IMR-90 (cell line): Measurements from ENCODE around the gene DLG4. TPM values are rescaled to one million over a fixed set of nuclear protein-coding genes. Genes with fewer than 3 reads are reported as not detected.

Experiments
- ATAC-seq: fragments of 200-7000 bp; cut with Tn5 transposase; 2 replicates; pipeline ENCODE4 v1.9.1; 2020; ENCODE audit warnings: low read depth, mild to moderate bottlenecking, moderate library complexity
- BruUV-seq: library from RNA; stranded (reverse); fragments of 400-500 nt; replicated peaks from 2 replicates; lab custom pipeline; 2021; lab: Mats Ljungman, UMichigan
- CTCF ChIA-PET: fragments of 300-600 bp; formaldehyde crosslinking; extraction: SDS; loops from one replicate; lab custom pipeline; 2021; ENCODE audit warnings: antibody characterized with exemption; lab: Yijun Ruan, JAX
- POLR2A ChIA-PET: fragments of 300-600 bp; sonication (Branson Sonifier 250); formaldehyde crosslinking; loops from one replicate; lab custom pipeline; 2022; ENCODE audit warnings: antibody characterized with exemption; ENCODE audit not compliant: unreplicated experiment; lab: Charles Lee
- DNase-seq: peaks from one replicate; pipeline ENCODE4 v3.0.0; 2013
- H2AFZ ChIP-seq: replicated peaks from 2 replicates; pipeline ENCODE3; 2013; ENCODE audit warnings: low read length, mild to moderate bottlenecking; ENCODE audit not compliant: poor library complexity
- H2AK5ac ChIP-seq: 2 replicates; pipeline ENCODE4 v1.6.1; 2013; ENCODE audit warnings: low read depth, low read length, inconsistent platforms
- H2AK9ac ChIP-seq: replicated peaks from 2 replicates; pipeline ENCODE3; 2013; ENCODE audit warnings: mild to moderate bottlenecking, low read depth, low read length, moderate library complexity; ENCODE audit not compliant: poor library complexity
- H2BK120ac ChIP-seq: 2 replicates; pipeline ENCODE4 v1.6.1; 2013; ENCODE audit warnings: low read depth, low read length, inconsistent platforms
- H2BK15ac ChIP-seq: 3 replicates; pipeline ENCODE4 v1.6.1; 2013; ENCODE audit warnings: low read depth, low read length, inconsistent platforms
- H2BK20ac ChIP-seq: 2 replicates; pipeline ENCODE4 v1.6.1; 2013; ENCODE audit warnings: low read depth, mild to moderate bottlenecking, inconsistent platforms, low read length, moderate library complexity
- H2BK5ac ChIP-seq: 2 replicates; pipeline ENCODE4 v1.6.1; 2013; ENCODE audit warnings: mild to moderate bottlenecking, low read depth, low read length, inconsistent platforms; ENCODE audit not compliant: poor library complexity, severe bottlenecking
- H3K14ac ChIP-seq: replicated peaks from 2 replicates; pipeline ENCODE4 v1.6.1; 2013; ENCODE audit warnings: low read depth, low read length, inconsistent platforms
- H3K18ac ChIP-seq: 2 replicates; pipeline ENCODE4 v1.6.1; 2013; ENCODE audit warnings: low read depth, low read length, control low read depth
- H3K23ac ChIP-seq: 2 replicates; pipeline ENCODE4 v1.6.1; 2013; ENCODE audit warnings: low read depth, low read length, inconsistent platforms
- H3K27ac ChIP-seq: 2 replicates; pipeline ENCODE4 v1.5.1; 2013; ENCODE audit warnings: mild to moderate bottlenecking, control low read depth, low read length; ENCODE audit not compliant: insufficient read depth
- H3K27me3 ChIP-seq: 2 replicates; pipeline ENCODE4 v1.6.1; 2013; ENCODE audit warnings: low read length; ENCODE audit not compliant: control insufficient read depth, insufficient read depth
- H3K36me3 ChIP-seq: 2 replicates; pipeline ENCODE4 v1.6.1; 2013; ENCODE audit warnings: low read length, mixed read lengths; ENCODE audit not compliant: control insufficient read depth, insufficient read depth
- H3K4ac ChIP-seq: 2 replicates; pipeline ENCODE4 v1.6.1; 2013; ENCODE audit warnings: low read depth, low read length, inconsistent platforms
- H3K4me1 ChIP-seq: 2 replicates; pipeline ENCODE4 v1.6.1; 2013; ENCODE audit warnings: low read length, mixed read lengths; ENCODE audit not compliant: control insufficient read depth, insufficient read depth
- H3K4me2 ChIP-seq: 2 replicates; pipeline ENCODE4 v1.6.1; 2013; ENCODE audit warnings: low read depth, mild to moderate bottlenecking, control low read depth, low read length, moderate library complexity
- H3K4me3 ChIP-seq: 2 replicates; pipeline ENCODE4 v1.5.1; 2013; ENCODE audit warnings: low read depth, mild to moderate bottlenecking, control low read depth, low read length, moderate library complexity; ENCODE audit not compliant: insufficient read depth
- H3K56ac ChIP-seq: 2 replicates; pipeline ENCODE4 v1.6.1; 2013; ENCODE audit warnings: low read length, inconsistent platforms; ENCODE audit not compliant: insufficient read depth; ENCODE audit errors: extremely low read depth
- H3K79me1 ChIP-seq, 2 experiments: 2 replicates each; pipeline ENCODE4 v1.6.1; 2013; ENCODE audit warnings: low read length in 2 of 2, inconsistent platforms in 1 of 2, low read depth in 1 of 2
- H3K9ac ChIP-seq: 2 replicates; pipeline ENCODE4 v1.6.1; 2013; ENCODE audit warnings: low read depth, low read length, control low read depth
- H3K9me1 ChIP-seq: 2 replicates; pipeline ENCODE4 v1.6.1; 2013; ENCODE audit warnings: low read length, inconsistent platforms; ENCODE audit not compliant: insufficient read depth
- H3K9me3 ChIP-seq: 2 replicates; pipeline ENCODE4 v1.6.1; 2013; ENCODE audit warnings: low read length; ENCODE audit not compliant: control insufficient read depth, insufficient read depth
- H4K20me1 ChIP-seq: 2 replicates; pipeline ENCODE4 v1.6.1; 2013; ENCODE audit warnings: low read length, inconsistent platforms; ENCODE audit not compliant: insufficient read depth
- H4K5ac ChIP-seq: 2 replicates; pipeline ENCODE4 v1.6.1; 2013; ENCODE audit warnings: mild to moderate bottlenecking, low read depth, low read length, control low read depth
- H4K8ac ChIP-seq, 2 experiments: 2 replicates each; pipeline ENCODE4 v1.6.1; 2013; ENCODE audit warnings: low read depth in 2 of 2, low read length in 2 of 2, control low read depth in 1 of 2, inconsistent platforms in 1 of 2
- H4K91ac ChIP-seq: 2 replicates; pipeline ENCODE4 v1.6.1; 2013; ENCODE audit warnings: low read depth, low read length, inconsistent platforms; ENCODE audit not compliant: insufficient read depth
- BHLHE40 ChIP-seq: fragments of 150-350 bp; IDR thresholded peaks from 2 replicates; pipeline ENCODE4 v1.6.1; 2016; ENCODE audit warnings: mild to moderate bottlenecking, low read depth, low read length
- CEBPB ChIP-seq: IDR thresholded peaks from 2 replicates; pipeline ENCODE4 v1.6.1; 2012; ENCODE audit warnings: low read depth, low read length, improper control_type of control experiment
- FOS ChIP-seq: fragments of 150-350 bp; IDR thresholded peaks from 2 replicates; pipeline ENCODE4 v1.6.1; 2016; ENCODE audit warnings: low read depth, low read length
- MAZ ChIP-seq: IDR thresholded peaks from 2 replicates; pipeline ENCODE4 v1.6.1; 2012; ENCODE audit warnings: low read depth, mild to moderate bottlenecking, low read length, improper control_type of control experiment, moderate library complexity, borderline replicate concordance
- RAD21 ChIP-seq: IDR thresholded peaks from 2 replicates; pipeline ENCODE4 v1.6.1; 2012; ENCODE audit warnings: low read length, improper control_type of control experiment
- RCOR1 ChIP-seq: IDR thresholded peaks from 2 replicates; pipeline ENCODE4 v1.6.1; 2012; ENCODE audit warnings: mild to moderate bottlenecking, low read length, improper control_type of control experiment; ENCODE audit not compliant: insufficient replicate concordance
- RFX5 ChIP-seq: IDR thresholded peaks from 2 replicates; pipeline ENCODE4 v1.8.0; 2012; ENCODE audit warnings: low read depth, mild to moderate bottlenecking, low read length, moderate library complexity
- SMC3 ChIP-seq: fragments of 150-350 bp; IDR thresholded peaks from 2 replicates; pipeline ENCODE4 v1.6.1; 2016; ENCODE audit warnings: low read depth, mild to moderate bottlenecking, antibody characterized with exemption, low read length, moderate library complexity
- WGBS, 2 experiments: methylation state at CpG; one replicate each; pipeline versions ENCODE4 v1.1.5 to v1.1.7; 2013; ENCODE audit warnings: missing lambda C conversion rate in 2 of 2; ENCODE audit not compliant: insufficient read length in 1 of 2; ENCODE audit errors: extremely low coverage in 2 of 2; 5-methylcytosine and 5-hydroxymethylcytosine counted together
- dilution Hi-C: fragments of 300-500 bp; cut with HindIII; formaldehyde crosslinking; loops from one replicate; pipeline ENCODE4 v1.14.3; 2018; ENCODE audit warnings: low sequenced_read_pairs; ENCODE audit not compliant: unreplicated experiment
- in situ Hi-C: fragments of 300-500 bp; cut with MboI; formaldehyde crosslinking; loops from 3 replicates; pipeline ENCODE4 v1.14.3; 2019; ENCODE audit warnings: low sequenced_read_pairs, inconsistent platforms, mixed read lengths
- intact Hi-C: fragments of 100-400 bp; cut with micrococcal nuclease; formaldehyde crosslinking; loops from 2 replicates; pipeline ENCODE4 v1.10.0; 2022
- polyA plus RNA-seq, 3 experiments: library from polyadenylated mRNA; depleted of rRNA; stranded (reverse); fragments of >200 nt; gene quantifications; 2 replicates each; pipeline ENCODE4 v1.2.3, GENCODE V29; 2012; ENCODE audit warnings: low replicate concordance in 1 of 3
- total RNA-seq: library from RNA; depleted of rRNA; stranded (reverse); fragments of >200 nt; gene quantifications from 2 replicates; pipeline ENCODE4 v1.2.3, GENCODE V29; 2012
- TF ChIP-seq, protein P1 (sequence below): conservative IDR thresholded peaks from 2 replicates; pipeline ENCODE4 v1.5.1; 2012; ENCODE audit warnings: mild to moderate bottlenecking, low read depth, low read length, improper control_type of control experiment

Gene DLG4
- total and polyA plus RNA-seq, 2 of the 4 experiments (the other 2 are of a cell fraction) = 8.2 to 30.5 TPM

DNA sequence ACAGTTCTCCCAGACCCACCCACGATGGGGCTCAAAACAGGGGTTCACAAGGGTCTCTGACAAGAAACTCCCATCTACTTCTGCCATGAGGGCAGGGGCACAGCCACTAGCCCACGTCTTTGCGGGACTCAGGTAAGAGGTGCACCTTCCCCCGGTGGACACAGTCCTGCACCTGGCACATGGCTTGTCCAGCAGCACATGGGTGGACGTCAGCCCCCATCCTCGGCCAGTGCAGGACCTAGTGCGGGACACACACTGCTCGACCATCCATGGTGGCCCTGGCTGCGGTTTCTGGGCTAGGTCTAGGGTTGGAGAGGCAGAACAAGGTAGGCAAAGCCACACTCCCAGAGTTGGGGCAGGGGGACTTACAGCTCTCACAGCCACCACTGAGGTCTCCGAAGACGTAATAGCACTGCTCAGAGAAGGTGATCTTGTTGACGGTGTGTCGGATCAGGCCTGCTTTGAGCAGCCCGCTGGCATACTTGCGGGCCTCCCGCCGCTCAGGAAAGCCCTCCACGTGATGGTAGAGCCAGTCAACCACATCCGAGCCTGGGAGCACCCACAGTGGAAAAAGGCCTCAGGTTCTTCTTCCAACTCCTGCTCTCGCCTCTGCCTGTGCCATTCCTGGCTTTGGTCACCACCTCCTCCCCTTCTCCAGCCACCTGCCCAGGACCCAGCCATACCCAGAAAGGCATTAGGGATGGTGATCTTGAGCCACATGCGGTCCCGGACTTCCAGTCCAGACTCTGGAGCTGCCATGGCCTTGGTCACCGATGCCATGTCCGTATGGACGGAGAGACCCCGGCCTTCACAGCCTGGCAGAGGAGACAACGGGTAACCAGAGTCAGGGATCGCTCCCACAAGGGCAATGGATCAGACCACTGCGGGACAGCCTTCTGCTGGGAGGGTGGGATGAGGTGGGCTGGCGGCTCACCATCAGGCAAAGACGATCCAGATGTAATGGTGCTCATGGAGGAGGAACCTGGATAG, 7.4 kb upstream of the DLG4 start:
- no peaks in the 10 kb centered on the region for H3K4me1 ChIP-seq
- intact Hi-C loops (no loop called here), dilution Hi-C loops (no loop called here), in situ Hi-C loops (loop anchor here (25.0 kb wide), 1 partner anchor 935 kb away; the partner anchor contains the start of genes PER1 and VAMP2)
- peaks cover 79% of the 10 kb centered on the region for H3K36me3 ChIP-seq
- H2AK5ac ChIP-seq = no peak overlapping the region
- H4K8ac ChIP-seq = no peak overlapping the region
- no peak overlapping the region for H3K9ac ChIP-seq
- DNase-seq (no peak), ATAC-seq (no peak)
- BruUV-seq = no TSS peak
- H3K79me1 ChIP-seq = peaks cover 2 to 76% of the 10 kb centered on the region in 2 experiments
- no peak overlapping the region for H3K4me2 ChIP-seq
- no peak overlapping the region for H2AK9ac ChIP-seq
- H4K5ac ChIP-seq = no peak overlapping the region
- H2BK15ac ChIP-seq = no peak overlapping the region
- no peak overlapping the region for H3K4me3 ChIP-seq
- CTCF ChIA-PET = no interaction called here
- WGBS, 2 experiments = 97% methylated on average over 15 of the region's 31 CpGs; no CpG with 5 or more reads in 1 of the 2 experiments
- H3K4ac ChIP-seq = no peak overlapping the region
- no peak overlapping the region for H3K27ac ChIP-seq
- H2BK20ac ChIP-seq = no peak overlapping the region
- TF ChIP-seq CEBPB = no peak
- TF ChIP-seq RFX5 = no peak
- TF ChIP-seq MAZ = no peak
- TF ChIP-seq SMC3 = no peak
- TF ChIP-seq BHLHE40 = no peak
- TF ChIP-seq, protein P1, sequence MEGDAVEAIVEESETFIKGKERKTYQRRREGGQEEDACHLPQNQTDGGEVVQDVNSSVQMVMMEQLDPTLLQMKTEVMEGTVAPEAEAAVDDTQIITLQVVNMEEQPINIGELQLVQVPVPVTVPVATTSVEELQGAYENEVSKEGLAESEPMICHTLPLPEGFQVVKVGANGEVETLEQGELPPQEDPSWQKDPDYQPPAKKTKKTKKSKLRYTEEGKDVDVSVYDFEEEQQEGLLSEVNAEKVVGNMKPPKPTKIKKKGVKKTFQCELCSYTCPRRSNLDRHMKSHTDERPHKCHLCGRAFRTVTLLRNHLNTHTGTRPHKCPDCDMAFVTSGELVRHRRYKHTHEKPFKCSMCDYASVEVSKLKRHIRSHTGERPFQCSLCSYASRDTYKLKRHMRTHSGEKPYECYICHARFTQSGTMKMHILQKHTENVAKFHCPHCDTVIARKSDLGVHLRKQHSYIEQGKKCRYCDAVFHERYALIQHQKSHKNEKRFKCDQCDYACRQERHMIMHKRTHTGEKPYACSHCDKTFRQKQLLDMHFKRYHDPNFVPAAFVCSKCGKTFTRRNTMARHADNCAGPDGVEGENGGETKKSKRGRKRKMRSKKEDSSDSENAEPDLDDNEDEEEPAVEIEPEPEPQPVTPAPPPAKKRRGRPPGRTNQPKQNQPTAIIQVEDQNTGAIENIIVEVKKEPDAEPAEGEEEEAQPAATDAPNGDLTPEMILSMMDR = no peak
- no peak for TF ChIP-seq RCOR1
- TF ChIP-seq RAD21 = no peak
- TF ChIP-seq FOS = no peak
- no peak overlapping the region for H3K56ac ChIP-seq
- no peaks in the 10 kb centered on the region for H3K9me3 ChIP-seq
- H3K14ac ChIP-seq = no peak overlapping the region
- H4K20me1 ChIP-seq = peaks cover 29% of the 10 kb centered on the region
- H2BK120ac ChIP-seq = no peak overlapping the region
- no peak overlapping the region for H2AFZ ChIP-seq
- no peak overlapping the region for H3K23ac ChIP-seq
- H3K9me1 ChIP-seq = peaks cover 3% of the 10 kb centered on the region; the same call in 1 of the 2 replicates
- no peak overlapping the region for H3K18ac ChIP-seq
- H2BK5ac ChIP-seq = no peak overlapping the region
- H3K27me3 ChIP-seq = no peaks in the 10 kb centered on the region
- POLR2A ChIA-PET = no interaction called here
- H4K91ac ChIP-seq = no peak overlapping the region
